DMS153 treated with DMSO at 0.1 percent for 48 hours (cell line): Measurements from ENCODE around the gene DNAJC18.
"Not testable (repeated sequence)": the region's sequence is repeated elsewhere in the genome, so short reads cannot be mapped to it uniquely, and the experiment has no call there.

Source experiments
- DNase-seq: peaks from one replicate; lab custom pipeline; 2025; ENCODE audit not compliant: unreplicated experiment; lab: John Stamatoyannopoulos, UW

The DNAJC18 gene

DNA sequence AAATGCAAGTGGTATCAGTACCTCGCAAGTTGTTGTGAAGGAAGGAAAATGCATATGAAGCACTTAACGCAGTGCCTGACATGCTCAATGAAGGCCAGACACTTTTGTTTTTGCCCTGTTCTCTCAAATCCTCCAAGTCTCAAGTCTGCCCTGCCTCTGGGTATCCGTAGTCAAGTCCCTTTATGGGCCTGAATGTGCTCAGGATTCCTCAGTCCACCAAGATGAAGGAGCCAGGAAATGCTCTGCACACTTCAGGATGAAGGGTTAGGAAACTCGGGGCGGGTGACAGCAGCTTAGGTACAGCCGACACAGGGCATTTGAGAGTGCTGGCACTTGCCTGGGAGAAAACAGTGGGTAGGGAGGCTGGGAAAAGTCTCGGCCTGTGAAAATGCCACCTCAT lies 21.9 kb upstream of the DNAJC18 start:
- no peak for DNase-seq

DNA sequence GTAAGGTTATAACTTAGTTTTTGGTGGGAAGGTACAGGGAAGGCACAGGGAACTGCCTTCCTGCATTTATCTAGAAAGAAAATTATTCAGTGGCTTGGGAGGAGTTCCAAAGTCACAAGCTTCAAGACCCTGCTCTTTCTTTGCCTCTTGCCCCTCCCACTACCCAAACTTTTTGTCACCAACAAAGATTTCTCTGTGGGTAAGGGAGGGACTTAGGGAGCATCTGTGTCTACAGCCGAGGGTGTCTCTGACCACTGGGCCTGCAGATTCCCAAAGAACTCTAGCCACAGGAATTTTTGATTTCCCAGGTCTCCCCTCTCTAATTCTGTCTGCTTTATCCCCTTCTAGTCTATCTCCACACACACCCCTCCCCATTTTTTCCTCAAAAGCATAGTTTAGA lies 21.1 kb upstream of the DNAJC18 start:
- no peak for DNase-seq

- no peak for DNase-seq
Measured at GRCh38 chr5:139459451-139459934, 20.2 kb upstream of the DNAJC18 start.

DNA sequence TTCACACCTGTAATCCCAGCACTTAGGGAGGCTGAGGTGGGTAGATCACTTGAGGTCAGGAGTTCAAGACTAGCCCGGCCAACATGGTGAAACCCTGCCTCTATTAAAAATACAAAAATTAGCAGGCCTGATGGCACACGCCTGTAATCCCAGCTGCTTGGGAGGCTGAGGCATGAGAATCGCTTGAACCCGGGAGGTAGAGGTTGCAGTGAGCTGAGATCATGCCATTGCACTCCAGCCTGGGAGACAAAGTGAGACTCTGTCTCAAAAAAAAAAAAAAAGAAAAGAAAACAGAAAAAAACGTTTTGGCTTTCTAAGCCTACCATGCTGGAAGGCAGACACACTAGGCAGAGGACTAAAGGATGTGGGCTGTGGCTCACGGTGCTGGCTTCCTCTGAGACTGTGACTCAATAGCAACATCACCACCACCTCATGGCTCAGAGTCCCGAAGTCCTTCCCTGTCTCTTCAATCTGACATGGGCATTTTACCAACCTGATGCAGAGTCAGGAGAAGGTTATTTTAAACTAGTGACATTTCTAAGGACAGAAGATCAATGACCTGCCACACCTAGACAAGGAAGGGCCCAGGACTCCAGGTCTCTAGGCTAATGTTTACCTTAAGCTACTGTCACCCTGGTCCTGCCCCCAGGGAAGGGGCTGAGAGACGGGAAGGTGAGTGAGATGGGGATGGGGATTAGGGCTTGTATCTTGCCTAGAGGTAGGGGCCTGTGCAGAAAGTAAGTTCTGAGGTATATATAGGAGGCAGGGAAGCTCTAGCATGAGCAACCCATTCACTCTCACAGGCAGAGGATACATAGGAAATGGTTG lies 19.5 kb upstream of the DNAJC18 start:
- no peak for DNase-seq

DNA sequence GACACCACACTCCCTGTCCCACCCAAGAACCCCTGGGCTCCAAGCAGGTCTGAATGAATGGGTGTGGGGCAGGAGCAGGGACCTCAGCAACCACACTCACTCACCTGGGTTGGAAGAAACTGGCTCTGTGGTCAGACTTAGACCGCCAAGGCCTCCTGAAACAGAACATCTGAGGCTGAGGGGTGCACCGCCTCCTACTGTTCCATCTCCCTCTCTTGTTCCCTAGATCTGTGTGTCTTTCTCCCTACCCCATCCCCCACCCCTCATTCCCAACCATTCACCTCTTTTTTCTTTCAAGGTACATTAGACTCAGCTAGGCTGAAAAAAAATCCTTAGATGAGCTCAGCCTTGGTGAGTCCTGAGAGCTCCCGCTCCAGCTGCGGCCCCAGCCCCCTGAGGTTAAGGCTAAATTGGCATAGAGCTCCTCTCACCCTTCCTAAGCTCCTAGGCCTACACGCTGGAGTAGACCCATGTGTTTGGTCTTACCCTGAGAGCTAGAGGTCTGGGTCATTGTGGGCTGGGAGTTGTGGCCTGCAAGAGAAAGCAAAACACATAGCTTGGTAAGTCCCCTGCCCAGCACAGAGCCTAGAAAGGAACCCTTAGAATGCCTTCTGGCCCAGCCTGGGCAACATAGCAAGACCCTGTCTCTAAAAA lies 18.5 kb upstream of the DNAJC18 start:
- DNase-seq, result no peak

DNA sequence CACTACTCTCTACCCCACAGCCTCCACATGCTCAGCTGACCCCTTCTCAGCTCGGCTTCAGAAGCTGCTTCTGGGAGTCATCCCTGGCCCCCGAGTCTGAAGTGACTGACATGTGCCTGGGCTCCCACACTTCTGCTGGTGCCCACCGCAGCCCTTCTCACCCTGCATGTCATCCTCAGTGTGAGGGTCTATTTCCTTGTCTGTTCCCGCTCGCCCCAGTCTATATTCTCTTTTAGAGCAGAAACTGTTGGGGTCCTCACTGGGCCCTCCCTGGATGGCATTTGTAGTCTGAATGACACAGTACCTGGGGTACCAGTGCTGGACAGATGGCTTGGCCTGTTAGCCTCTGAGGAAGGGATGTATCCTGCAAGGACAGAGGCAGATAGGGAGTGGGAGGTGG lies 17.9 kb upstream of the DNAJC18 start:
- DNase-seq, result no peak

GRCh38 chr5:139456776-139457175 lies 17.5 kb upstream of the DNAJC18 start:
- no peak for DNase-seq

DNA sequence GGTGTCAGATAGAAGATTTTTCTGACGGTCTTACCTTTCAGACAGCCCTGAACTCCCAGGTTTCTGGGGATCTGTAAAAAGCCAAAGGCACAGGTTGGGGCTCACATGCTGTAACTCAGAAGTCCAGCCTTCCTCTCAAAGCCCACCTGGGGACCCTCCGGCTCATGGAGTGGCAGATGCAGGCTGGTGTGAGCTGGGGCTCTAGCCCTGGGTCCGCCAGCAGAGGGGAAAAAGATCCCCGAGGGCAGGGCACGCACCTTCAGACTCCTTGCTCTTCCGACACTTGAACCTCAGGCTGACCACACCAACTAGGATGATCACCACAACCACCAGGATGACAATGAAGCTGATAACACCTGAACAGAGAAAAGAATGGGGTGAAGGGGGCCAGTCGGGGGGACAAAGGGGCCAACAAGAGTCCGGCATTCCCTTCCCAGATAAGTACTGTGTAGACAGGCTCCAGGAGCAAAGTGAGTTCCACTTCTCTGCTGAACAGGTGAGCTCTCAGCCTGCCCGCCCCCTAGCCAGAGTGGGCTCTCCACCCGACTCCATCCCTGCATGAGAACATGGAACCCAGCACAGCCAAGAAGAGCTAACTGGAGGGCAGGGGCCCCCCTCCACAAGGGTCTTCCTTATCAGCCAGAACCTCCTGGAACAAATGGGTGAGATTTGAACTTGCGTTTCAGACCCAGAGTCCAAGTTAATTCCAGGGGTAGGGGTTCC lies 15.4 kb upstream of the DNAJC18 start:
- DNase-seq, result no peak

- no peak for DNase-seq
Measured at GRCh38 chr5:139453683-139454567, 14.6 kb upstream of the DNAJC18 start.

DNA sequence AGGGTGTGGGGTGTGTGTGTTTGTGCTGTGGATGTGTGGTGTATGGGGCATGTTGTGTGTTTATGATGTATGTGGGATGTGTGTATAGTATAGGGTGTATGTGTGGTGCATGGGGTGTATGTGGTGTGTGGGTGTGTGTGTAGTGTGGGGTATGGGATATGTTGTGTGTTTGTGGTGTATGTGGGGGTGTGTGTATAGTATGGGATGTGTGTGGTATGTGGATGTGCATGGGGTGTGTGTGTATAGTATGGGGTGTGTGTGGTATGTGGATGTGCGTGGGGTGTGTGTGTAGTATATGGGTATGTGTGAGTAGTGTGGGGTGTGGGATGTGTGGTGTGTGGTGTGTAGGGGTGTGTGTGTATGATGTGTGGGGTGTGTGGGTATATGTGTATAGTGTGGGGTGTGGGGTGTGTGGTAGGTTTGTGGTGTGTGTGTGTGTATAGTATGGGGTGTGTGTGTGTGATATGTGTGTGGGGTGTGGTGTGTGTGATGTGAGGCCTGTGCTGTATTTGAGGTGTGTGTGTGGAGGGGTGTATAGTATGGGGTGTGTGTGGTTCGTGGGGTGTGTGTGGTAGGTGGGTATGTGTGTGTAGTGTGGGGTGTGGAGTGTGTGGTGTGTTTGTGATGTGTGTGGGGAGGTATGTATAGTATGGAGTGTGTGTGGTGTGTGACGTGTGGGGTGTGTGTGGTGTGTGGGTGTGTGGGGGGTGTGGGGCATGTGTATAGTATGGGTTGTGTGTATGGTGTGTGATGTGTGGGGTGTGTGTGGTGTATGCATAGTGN lies 12.7 kb upstream of the DNAJC18 start:
- no peak for DNase-seq

DNA sequence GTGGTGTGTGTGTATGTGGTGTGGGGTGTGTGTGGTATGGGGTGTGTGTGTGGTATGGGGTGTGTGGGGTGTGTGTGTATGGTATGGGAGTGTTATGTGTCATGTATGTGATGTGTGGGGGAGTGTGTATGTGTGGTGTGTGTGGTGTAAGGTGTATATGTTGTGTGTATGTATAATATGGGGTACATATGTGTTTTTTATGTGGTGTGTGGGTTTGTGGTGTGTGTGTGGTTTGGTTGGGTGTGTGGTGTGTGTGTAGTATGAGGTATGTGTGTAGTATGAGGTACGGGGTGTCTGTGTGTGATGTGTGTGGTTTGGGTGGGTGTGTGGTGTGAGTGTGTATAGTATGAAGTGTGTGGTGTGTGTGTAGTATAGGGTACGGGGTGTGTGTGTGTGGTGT lies 11.9 kb upstream of the DNAJC18 start:
- DNase-seq, result no peak

GRCh38 chr5:139446956-139447779 lies 7.8 kb upstream of the DNAJC18 start:
- DNase-seq, result no peak

- no peak for DNase-seq
Measured at GRCh38 chr5:139445325-139446170, 6.2 kb upstream of the DNAJC18 start.

- DNase-seq, result no peak
Measured at GRCh38 chr5:139443831-139444453, 4.6 kb upstream of the DNAJC18 start.

DNA sequence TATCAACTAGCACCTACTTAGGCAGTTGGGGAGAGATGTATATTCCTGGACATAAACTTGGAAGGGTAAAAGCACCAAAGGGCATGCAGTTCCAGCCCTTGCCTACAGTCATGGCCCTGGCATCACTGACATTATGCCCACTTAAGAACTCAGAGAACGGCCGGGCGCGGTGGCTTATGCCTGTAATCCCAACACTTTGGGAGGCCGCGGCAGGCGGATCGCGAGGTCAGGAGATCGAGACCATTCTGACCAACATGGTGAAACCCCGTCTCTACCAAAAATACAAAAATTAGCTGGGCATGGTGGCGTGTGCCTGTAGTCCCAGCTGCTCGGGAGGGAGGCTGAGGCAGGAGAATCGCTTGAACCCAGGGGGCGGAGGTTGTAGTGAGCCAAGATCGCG lies 1.1 kb upstream of the DNAJC18 start:
- DNase-seq, result not testable (repeated sequence)

- DNase-seq, result no peak
Measured at GRCh38 chr5:139438707-139439012, 665 bp downstream of the DNAJC18 start.

GRCh38 chr5:139435676-139436075 lies 3.6 kb downstream of the DNAJC18 start:
- no peak for DNase-seq

DNA sequence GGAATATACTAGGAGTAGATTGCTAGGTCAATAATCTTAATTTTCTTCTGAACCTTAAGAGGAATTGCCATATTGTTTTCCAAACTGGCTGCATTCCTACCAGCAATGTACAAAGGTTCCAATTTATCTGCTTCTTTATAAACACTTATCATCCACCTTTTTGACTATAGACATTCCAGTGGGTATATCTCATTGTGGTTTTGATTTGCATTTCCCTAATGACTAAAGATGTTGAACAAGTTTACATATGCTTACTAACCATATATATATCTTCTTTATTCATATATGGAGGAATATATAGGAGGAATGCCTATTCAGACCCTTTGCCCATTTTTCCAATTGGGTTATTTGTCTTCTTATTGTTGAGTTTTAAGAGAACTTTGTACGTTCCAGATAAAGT lies 7.6 kb downstream of the DNAJC18 start:
- no peak for DNase-seq
